Neutrophil (primary cell): ENCODE results near the gene ZBTB11.
"Not testable (repeated sequence)": the region's sequence is repeated elsewhere in the genome, so short reads cannot be mapped to it uniquely, and the experiment has no call there.

Source experiments
- H3K27ac ChIP-seq: fragments of 200-600 bp; sonication (generic); 2 replicates; pipeline ENCODE4 v1.5.1; 2016; ENCODE audit warnings: mild to moderate bottlenecking, moderate library complexity
- H3K27me3 ChIP-seq: fragments of 200-600 bp; sonication (generic); 2 replicates; pipeline ENCODE4 v1.6.0; 2016; ENCODE audit warnings: mild to moderate bottlenecking
- H3K36me3 ChIP-seq: fragments of 200-600 bp; sonication (generic); 2 replicates; pipeline ENCODE4 v1.5.1; 2017
- H3K4me1 ChIP-seq, 2 experiments: fragments of 200-600 bp in 1 of 2; sonication (generic) in 1 of 2; 1 replicate in 1 of 2; 2 replicates in 1 of 2; pipeline versions ENCODE4 v1.5.1 to v1.6.1; 2013 to 2016; ENCODE audit warnings: low read depth in 1 of 2, low read length in 1 of 2, mild to moderate bottlenecking in 1 of 2, moderate library complexity in 1 of 2; ENCODE audit not compliant: control insufficient read depth in 1 of 2, insufficient read depth in 1 of 2
- H3K4me3 ChIP-seq, 2 experiments: fragments of 200-600 bp in 1 of 2; sonication (generic) in 1 of 2; 1 replicate in 1 of 2; 2 replicates in 1 of 2; pipeline ENCODE4 v1.5.1; 2013 to 2016; ENCODE audit warnings: low read depth in 1 of 2, low read length in 1 of 2, mild to moderate bottlenecking in 1 of 2, moderate library complexity in 1 of 2
- H3K9me3 ChIP-seq: fragments of 200-600 bp; sonication (generic); 2 replicates; pipeline ENCODE4 v1.5.1; 2016
- TF ChIP-seq, protein P1 (sequence below): fragments of 200-600 bp; sonication (generic); IDR thresholded peaks from 2 replicates; pipeline ENCODE4 v1.5.1; 2016; ENCODE audit warnings: antibody characterized with exemption

The ZBTB11 gene

DNA sequence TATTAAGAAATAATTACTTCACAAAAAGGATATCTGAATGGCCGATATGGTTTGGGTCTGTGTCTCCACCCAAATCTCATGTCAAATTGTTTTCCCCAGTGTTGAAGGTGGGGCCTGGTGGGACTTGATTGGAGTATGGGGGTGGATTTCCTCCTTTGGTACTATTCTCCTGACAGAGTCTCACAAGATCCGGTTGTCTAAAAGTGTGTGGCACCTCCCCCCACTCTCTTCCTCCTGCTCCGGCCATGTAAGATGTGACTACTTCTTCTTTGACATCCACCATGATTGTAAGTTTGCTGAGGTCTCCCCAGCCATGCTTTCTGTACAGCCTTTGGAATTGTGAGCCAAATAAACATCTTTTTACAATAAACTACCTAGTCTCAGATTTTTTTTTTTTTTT lies 34.5 kb downstream of the ZBTB11 start:
- H3K9me3 ChIP-seq, result no peaks in the 10 kb centered on the region
- TF ChIP-seq, protein P1, sequence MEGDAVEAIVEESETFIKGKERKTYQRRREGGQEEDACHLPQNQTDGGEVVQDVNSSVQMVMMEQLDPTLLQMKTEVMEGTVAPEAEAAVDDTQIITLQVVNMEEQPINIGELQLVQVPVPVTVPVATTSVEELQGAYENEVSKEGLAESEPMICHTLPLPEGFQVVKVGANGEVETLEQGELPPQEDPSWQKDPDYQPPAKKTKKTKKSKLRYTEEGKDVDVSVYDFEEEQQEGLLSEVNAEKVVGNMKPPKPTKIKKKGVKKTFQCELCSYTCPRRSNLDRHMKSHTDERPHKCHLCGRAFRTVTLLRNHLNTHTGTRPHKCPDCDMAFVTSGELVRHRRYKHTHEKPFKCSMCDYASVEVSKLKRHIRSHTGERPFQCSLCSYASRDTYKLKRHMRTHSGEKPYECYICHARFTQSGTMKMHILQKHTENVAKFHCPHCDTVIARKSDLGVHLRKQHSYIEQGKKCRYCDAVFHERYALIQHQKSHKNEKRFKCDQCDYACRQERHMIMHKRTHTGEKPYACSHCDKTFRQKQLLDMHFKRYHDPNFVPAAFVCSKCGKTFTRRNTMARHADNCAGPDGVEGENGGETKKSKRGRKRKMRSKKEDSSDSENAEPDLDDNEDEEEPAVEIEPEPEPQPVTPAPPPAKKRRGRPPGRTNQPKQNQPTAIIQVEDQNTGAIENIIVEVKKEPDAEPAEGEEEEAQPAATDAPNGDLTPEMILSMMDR, result no peak
- H3K4me3 ChIP-seq, result no peak overlapping the region
- H3K27ac ChIP-seq, result no peak overlapping the region
- H3K36me3 ChIP-seq, result peaks cover 5% of the 10 kb centered on the region
- H3K27me3 ChIP-seq, result no peaks in the 10 kb centered on the region
- no peaks in the 10 kb centered on the region for H3K4me1 ChIP-seq

DNA sequence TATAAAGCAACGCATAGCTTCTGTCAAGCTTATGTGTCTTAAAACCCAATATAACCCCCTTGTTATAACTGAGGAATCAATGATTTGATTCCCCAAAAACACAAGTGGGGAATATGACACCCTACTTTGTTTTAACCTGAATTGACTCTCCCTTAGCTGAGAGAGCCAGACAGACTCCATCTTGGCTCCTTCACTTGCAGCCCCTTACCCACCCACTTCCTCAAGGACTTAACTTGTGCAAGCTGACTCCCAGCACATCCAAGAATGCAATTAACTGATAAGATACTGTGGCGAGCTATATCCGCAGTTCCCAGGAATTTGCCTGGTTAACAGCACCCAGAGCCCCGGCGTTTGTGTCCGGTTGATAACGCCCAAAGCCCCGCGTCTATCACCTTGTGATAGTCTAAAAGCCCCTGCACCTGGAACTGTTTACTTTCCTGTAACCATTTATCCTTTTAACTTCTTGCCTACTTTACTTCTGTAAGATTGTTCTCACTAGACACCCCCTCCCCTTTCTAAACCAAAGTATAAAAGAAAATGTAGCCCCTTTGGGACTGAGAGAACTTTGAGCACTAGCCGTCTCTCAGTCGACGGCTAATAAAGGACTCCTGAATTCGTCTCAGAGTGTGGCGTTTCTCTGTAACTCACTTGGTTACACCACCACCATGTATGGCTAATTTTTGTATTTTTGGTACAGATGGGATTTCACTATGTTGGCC lies 35.4 kb downstream of the ZBTB11 start:
- H3K4me1 ChIP-seq, H3K9me3 ChIP-seq, H3K27me3 ChIP-seq, H3K27ac ChIP-seq, H3K36me3 ChIP-seq, H3K4me3 ChIP-seq: not testable (repeated sequence)

DNA sequence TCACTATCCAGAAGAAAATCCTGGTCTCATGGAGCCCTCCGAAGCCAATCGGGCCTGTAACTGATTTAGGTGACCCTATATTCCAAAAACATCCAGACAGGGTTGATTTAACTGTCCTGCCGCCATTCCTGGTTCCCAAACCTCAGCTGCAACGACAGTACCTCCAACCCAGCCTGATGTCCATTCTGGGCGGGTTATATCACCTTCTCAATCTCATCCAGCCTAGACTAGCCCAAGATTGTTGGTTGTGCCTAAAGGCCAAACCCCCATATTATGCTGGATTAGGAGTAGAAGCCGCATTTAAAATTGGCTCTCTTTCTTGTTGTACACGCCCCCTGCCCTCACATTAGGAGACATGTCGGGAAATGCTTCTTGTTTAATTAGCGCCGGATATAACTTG lies 36.7 kb downstream of the ZBTB11 start:
- Histone ChIP-seq H3K27ac (no peak overlapping the region), H3K9me3 (no peaks in the 10 kb centered on the region), H3K36me3 (no peaks in the 10 kb centered on the region), H3K4me3 (no peak overlapping the region), H3K27me3 (no peaks in the 10 kb centered on the region), H3K4me1 (no peaks in the 10 kb centered on the region)
- TF ChIP-seq, protein P1, result no peak

DNA sequence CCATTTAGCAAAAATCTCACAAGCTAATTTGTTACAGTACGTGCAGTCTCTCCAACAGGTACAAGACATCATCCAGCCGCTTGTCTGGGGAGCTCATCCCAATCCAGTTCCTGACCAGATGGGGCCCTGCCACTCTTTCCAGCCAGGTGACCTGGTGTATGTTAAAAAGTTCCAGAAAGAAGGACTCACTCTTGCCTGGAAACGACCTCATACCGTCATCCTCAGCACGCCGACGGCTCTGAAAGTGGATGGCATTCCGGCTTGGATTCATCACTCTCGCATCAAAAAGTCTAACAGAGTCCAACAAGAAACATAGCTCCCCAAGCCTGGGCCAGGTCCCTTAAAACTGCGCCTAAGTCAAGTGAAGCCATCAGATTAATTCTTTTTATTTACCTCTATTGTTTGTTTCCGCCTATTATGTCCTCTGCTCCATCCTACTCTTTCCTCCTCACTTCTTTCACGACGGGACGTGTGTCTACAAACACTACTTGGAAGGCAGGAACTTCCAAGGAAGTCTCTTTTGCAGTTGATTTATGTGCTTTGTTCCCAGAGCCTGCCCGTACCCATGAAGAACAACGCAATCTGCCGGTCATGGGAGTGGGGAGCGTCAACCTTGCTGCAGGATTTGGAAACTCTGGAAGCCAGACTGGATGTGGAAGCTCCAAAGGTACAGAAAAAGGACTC lies 37.5 kb downstream of the ZBTB11 start:
- no peak overlapping the region for H3K4me3 ChIP-seq
- H3K36me3 ChIP-seq, result no peaks in the 10 kb centered on the region
- no peaks in the 10 kb centered on the region for H3K4me1 ChIP-seq
- H3K27ac ChIP-seq, result no peak overlapping the region
- no peaks in the 10 kb centered on the region for H3K9me3 ChIP-seq
- TF ChIP-seq, protein P1, result no peak
- no peaks in the 10 kb centered on the region for H3K27me3 ChIP-seq

DNA sequence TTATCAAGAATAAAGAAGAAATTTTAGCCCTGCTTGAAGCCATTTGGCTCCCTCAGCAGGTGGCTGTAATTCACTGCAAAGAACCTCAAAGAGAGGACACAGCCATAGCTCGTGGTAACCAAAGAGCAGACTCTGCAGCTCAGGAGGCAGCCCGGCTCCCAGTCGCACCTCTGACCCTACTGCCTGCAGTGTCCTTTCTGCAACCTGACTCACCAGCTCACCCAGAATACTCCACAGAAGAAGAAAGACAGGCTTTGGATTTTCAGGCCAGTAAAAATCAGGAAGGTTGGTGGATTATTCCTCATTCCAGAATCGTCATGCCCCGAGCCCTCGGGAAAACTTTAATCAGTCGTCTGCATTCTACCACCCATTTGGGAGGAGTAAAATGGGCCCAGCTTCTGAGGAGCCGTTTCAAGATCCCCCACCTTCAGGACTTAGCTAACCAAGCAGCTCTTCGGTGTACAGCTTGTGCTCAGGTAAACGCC lies 38.6 kb downstream of the ZBTB11 start:
- Histone ChIP-seq H3K4me1 (no peaks in the 10 kb centered on the region), H3K36me3 (no peaks in the 10 kb centered on the region), H3K4me3 (no peak overlapping the region), H3K27me3 (no peaks in the 10 kb centered on the region), H3K27ac (no peak overlapping the region), H3K9me3 (no peaks in the 10 kb centered on the region)
- TF ChIP-seq, protein P1, result no peak

DNA sequence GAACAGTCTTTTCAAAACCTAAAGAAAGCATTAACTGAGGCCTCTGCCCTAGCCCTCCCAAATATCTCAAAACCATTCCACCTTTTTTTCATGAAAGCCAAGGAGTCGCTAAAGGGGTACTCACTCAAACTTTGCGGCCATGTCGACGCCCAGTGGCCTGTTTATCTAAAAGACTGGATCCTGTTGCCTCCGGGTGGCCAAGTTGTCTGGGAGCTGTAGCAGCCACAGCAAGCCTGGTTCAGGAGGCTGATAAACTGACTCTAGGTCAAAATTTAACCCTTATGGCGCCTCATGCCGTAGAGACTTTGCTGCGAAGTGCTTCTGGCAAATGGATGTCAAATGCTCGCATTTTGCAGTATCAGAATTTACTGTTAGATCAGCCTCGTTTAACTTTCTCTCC lies 39.5 kb downstream of the ZBTB11 start:
- Histone ChIP-seq H3K27me3 (no peaks in the 10 kb centered on the region), H3K27ac (no peak overlapping the region), H3K4me3 (no peak overlapping the region)

More for the DNA sequence above, 39.5 kb downstream of the ZBTB11 start:
- no peaks in the 10 kb centered on the region for H3K36me3 ChIP-seq
- H3K9me3 ChIP-seq, result no peaks in the 10 kb centered on the region
- no peaks in the 10 kb centered on the region for H3K4me1 ChIP-seq
- TF ChIP-seq, protein P1, result no peak
